ENCODE data around the gene HRH4.

The HRH4 gene

GRCh38 chr18:24515721-24516120, 55.3 kb downstream of the HRH4 start:
- DNase-seq, result no peak

GRCh38 chr18:24516261-24516660, 55.8 kb downstream of the HRH4 start:
- DNase-seq, result no peak

GRCh38 chr18:24517554-24517953, 57.1 kb downstream of the HRH4 start:
- no peak for DNase-seq

GRCh38 chr18:24518596-24518995, 58.2 kb downstream of the HRH4 start:
- no peak for DNase-seq
